GM19397 (cell line): Measurements from ENCODE around the gene DDAH1.
A peak's percentile ranks its signal among the peaks of the same experiment; 100 is the strongest.
"Not testable (repeated sequence)": the region's sequence is repeated elsewhere in the genome, so short reads cannot be mapped to it uniquely, and the experiment has no call there.

Source experiments
- ATAC-seq: cut with Tn5 transposase; IDR thresholded peaks from one replicate; pipeline ENCODE4 v1.9.1; 2021; ENCODE audit warnings: mild to moderate bottlenecking, moderate library complexity; ENCODE audit not compliant: unreplicated experiment

DDAH1 gene

DNA sequence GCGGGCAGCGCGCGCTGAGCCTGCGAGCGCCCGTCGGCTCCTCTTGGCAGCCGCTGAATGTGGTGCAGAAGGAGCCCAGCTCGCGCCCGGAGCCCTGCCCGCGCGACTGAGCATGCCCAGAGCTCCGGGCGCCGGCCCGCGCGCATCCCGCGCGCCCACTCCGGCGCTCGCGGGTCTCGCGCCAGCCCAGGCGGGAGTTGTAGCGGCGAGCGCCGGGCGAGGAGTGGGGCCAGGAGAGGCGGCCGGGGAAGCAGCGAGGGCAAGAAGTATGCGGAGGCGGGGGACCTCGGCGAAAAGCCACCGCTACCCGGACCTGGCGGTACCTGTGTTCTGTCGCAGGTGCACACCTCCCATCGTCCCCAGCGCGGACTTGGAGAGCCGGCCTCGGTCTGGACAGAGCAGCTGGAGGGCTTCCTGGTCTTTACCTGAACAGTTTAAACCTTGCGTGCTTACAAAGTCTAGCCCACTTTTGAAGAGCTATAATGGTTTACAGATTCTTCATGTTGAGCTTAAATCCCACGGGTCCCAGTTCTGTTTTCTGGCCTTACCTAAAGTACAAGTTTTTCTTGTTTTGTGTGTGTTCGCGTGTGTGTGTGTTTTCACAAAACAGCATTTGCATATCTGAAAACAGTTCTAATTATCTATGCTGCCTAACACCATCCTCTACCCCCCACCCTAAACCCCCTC, at the start of gene DDAH1:
DDAH1 (minus strand) TSS at position 61 of the 687 bp plus-strand sequence. CDS start 114 bp downstream, outside the sequence.
- peak; percentile 43 for ATAC-seq

DNA sequence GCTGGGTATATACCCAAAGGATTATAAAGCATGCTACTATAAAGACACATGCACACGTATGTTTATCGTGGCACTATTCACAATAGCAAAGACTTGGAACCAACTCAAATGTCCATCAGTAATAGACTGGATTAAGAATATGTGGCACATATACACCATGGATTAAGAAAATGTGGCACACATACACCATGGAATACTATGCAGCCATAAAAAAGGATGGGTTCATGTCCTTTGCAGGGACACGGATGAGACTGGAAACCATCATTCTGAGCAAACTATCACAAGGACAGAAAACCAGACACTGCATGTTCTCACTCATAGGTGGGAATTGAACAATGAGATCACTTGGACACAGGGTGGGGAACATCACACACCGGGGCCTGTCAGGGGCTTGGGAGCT, 49.0 kb upstream of the DDAH1 start:
- ATAC-seq, result not testable (repeated sequence)

DNA sequence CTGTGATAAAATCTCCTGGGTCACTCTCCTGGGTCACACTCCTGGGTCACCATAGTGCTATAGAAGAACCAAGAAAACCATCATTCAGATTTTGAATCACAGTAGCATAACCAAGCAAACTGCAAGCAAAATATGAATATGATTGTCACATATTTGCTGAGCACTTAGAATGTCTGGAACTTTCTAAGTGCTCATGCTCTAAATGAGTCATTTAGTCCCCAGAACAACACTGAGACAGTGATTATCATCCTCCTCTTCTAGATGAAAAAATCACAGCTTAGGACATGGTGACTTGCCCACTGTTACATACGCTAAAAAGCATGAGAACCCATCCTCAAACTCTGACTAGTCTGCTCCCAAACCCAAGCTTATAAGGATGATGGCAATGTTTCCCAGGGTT, 39.5 kb upstream of the DDAH1 start:
- ATAC-seq, result no peak

DNA sequence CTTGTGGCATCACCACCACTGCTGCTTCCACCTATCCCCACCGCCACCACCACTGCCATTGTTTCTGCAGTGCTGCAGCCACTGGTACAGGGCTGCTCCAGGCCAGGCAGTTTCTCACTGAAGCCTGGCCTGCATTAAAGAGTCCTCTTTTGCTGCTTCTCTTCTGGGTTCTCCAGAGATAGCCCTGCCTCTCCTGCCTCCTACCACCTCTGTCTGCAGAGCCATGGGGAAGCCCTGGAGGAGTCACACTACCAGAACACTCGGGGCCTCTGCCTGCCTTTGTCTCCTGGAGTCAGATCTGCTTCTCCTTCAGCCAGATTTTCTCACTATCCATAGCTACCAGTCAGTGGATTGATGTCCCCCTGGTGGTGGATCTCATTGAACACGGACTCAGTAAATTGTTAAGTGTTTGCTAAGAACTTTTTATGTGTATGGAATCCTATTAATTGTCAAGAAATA, 37.7 kb upstream of the DDAH1 start:
- no peak for ATAC-seq

DNA sequence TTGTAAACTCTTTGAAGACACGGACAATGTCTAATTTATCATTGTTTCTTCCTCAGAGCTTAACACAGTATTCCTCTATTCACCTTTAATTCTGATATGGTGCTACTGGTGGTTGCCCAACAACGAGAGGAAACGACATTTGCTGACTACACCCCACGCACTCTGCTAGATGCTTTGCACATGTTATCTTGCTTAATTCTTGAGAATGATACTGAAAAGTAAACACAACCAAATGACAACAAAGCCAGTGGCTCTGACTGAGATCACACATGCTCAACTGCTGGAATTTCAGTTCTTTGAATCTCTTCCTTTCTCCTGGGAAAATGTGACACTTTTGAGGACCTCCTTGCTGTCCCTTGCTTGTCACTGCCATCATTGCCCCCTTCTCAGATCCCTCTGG, 37.2 kb upstream of the DDAH1 start:
- ATAC-seq, result no peak

DNA sequence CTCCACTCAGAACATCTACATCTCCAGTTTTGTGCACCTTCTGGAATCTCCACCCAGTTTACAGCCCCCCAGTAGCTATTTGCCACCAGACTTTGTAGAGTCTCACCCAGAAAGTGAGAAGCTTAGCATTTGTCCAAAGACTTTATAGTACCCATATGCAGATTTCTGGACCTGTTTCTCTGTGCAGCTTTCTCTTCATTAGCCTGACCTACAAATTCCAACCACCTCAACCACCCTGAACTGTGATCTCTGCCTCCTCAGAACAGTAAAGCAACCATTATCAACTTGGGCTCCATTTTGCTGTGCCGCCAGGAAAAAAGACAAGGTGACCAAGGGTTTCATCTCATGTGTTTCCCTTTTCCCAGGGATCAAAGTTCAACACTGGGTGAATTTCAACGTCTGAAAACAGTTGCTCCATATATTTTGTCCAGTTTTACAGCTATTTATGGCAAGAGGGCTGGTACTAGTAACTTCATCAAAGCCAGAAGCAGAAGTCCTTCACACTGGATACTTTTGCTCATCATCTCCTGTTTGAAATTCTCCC, 36.5 kb upstream of the DDAH1 start:
- ATAC-seq, result no peak

DNA sequence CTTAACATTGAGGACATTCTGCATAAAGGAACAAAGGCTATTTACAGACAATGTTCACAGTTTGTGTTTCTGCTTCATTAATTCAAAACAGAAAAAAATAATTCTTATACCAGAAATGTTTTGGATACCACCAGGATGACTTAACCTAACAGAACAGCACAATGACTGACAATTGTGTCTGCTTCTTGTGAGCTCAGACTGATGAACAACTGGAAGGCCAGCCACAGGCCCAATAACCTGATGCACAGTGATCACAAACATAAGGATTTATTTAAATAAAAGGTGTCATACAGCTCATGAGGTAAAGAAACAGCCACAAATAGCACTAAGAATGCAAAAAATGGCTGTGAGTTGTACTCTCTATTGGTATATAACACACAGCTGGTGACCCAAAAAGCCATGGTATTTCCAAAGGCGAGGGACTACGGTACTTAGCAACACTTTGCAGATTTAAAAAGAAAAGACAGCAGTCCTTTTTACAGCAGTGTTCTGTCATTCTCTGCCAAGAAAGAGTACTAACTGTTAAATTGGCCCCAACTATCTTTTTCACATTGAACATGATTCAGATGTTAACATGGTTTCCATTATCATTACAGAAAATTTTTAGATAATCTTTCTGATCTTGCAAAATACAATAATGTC, 32.1 kb upstream of the DDAH1 start:
- no peak for ATAC-seq

DNA sequence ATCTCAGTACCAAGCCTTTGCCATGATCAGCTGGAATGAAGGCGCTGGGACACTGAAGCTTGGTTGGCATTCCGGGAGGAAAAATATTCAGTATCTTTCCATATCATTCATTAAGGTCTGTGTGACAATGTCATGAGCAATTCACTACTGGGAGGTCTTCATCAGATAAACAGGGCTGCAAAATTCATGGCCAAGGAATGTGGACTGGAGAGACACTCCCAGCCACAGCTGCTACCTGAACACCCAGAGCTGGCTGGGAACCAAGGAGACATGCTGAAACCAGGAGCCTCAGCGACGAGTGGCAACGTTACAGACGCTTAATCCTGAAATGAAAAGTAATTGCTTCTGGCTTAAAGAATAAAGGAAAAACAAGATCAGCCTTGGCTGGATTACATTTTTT, 30.6 kb upstream of the DDAH1 start:
- ATAC-seq, result no peak

DNA sequence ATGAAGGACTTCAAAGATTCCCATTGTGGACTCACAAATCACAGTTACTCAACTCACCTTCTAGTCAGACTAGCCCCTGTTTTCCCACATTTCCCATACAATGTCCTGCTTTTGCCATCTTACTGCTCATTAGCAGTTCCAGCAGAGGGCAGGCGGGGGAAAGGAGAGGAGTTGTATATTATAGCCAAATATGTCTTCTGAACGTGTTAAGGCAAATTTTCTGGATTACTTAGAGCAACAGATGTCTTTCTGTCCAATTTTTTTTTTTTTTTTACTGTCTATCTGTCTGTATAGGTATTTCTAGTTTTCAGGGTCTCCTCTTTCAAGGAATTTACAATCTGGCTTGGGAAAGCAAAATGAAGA, 29.9 kb upstream of the DDAH1 start:
- ATAC-seq, result no peak

DNA sequence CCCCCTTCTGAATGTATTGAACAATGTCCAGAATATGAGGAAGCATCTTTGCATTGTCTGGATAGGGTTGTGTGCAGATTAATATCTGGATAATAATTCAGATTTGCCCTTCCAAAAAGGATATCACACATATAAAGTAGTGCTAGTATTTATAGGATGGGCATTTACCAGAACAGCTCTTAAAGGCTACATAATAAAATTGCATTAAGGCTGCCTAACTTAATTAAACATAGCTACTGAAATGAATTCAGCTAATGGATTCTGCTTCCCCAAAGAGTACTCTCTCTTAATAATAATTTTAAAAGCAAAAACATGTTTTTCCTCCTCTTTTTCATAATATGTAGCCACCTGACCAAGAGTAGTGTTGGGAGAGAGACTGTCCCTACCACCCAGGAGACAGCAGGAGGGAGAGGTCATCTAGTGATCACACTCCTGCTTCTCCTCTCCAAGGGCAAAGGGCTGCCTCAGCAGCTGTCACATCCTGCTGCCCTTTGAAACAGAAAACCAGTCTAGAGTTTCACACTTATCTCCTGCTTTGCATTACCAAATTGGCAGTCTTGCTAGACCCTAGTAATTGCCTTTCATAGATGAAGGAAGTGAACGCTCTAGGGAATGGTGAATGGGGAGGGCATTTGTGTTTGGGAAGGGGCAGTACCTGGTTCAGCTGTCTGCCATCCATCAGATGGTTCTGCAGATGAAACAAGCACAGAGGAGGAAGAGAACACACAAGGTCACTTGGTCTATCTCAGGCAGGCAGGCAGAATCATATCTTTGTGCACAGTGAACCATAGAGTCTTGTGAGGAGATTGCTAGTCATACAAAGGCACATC, 29.3 kb upstream of the DDAH1 start:
- peak; percentile 65 for ATAC-seq

DNA sequence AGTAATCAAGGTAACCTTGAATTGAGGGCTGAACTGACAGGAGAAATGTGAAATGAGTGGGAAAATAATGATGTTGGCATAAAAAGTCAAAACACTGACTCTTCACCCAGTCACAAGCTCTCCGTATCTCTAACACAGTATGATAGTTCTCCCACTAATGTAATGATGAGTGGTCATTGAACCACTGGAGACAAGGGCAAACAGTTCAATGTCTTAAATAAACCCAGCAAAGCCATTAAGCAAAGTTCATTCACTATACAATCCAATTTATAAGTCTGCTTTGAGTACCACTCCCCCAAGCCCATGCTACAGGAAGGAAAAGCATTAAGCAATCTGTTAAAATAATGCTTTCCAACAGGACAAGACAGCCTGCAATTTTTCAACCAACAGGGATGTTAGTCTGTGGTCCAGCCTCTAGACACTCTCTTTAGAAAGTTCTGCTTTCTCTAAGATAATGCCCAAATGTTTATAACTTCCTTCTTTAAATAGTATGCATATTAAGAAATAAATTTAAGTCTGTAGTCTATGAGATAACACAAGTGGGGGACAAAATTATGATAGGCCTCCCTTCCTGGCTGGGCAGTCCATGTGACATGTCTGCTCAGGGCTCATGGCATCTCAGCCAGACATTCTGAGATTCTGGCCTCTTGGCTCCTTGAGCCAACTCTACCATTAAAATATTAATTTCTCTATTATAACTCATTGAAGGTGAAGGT, 25.5 kb upstream of the DDAH1 start:
- no peak for ATAC-seq

DNA sequence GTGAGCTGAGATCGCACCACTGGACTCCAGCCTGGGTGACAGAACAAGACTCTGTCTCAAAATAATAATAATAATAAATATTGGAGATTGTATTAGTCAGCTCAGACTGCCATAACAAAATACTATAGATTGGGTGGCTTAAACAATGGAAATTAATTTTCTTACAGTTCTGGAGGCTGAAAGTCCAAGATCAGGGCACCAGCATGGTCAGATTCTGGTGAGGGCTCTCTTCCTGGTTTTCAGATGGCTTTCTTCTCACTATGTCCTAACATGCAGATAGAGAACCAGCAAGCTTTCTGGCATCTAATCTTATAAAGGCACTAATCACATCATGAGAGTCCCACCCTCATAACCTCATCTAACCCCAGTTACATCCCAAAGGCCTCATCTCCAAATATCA, 23.2 kb upstream of the DDAH1 start:
- ATAC-seq, result no peak

DNA sequence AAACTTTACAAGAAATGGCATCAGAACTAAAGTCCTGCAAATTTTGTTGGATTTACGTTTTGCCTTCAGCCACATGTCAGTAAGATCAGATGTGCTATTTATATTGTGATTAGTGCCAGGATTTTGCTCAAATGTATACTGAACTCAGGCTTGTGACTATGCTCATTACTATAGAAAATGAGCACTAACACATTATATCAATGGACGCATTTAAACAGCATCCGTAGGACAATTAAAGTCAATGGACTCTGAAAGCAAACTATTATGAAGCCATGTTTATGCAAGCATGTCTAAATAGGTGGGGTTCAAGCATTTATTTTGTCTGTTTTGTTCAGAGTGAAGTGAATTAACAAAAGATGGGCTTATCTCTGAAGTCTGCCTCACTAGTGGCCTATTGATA, 20.6 kb upstream of the DDAH1 start:
- ATAC-seq, result no peak

DNA sequence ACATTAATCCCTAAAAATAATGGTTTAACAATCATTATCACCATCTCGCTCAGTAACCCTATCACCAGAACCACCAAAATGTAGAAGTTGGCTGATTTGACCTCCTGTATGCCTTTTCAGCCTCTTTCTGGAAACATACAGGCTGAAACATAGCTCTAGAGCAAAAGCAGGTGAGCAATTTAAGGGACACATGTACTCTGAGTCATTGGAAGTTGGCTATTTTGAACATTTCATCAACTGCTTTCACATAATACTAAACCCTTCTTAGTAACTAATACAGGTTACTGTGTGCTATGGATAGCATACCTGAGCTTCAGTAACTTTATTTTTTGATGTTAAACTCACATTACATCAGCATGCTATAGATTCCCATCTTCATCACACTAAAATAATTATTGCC, 19.8 kb upstream of the DDAH1 start:
- no peak for ATAC-seq

DNA sequence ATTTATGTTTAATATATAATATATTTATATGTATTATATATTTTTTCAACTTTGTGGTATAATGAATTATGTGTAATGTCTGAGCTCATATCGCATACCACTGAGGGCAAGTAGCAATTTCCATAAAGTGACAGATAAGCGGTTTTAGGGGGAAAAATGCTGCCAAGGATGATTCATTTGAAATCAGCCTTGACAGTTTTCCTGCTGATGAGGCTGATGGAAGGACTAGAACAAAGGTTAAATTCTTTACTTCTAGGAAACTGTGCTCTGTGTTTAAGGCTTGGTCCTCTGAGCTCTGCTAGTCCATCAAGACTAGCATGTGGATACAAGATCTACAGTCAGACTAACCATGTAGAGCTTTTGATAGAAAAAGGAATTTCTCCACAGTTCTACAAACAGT, 19.3 kb upstream of the DDAH1 start:
- ATAC-seq, result no peak

DNA sequence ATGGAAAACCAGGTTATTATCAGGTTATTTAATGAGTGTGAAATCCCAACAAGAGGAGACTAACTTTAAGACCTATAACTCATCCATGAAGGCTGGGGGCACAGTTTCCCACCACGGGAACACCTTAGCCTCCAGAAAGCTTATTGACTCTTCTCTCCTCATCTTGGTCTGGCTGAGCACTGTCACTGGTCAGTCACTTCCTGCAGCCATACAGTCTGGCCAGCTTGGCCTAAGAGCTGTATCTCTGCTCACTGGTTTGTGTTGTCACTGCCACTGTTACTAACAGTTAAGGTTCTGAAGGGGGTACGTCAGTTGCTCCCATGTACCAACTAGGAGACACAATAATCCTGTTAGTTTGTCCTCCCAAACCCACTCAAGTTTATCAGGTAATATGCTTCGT, 16.7 kb upstream of the DDAH1 start:
- no peak for ATAC-seq

DNA sequence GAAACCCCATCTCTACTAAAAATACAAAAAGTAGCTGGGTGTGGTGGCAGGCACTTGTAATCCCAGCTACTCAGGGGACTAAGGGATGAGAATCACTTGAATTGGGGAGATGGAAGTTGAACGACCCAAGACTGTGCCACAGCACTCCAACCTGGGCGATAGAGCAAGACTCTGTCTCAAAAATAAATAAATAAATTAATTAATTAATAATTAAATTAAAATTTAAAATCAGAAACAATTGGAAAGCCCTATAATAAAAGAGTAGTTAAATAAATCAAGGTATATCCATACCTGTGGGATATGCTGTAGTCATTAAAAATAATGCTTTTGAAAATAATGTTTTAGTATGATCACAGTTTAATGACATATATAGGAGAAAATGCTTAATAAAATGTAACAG, 15.6 kb upstream of the DDAH1 start:
- no peak for ATAC-seq

DNA sequence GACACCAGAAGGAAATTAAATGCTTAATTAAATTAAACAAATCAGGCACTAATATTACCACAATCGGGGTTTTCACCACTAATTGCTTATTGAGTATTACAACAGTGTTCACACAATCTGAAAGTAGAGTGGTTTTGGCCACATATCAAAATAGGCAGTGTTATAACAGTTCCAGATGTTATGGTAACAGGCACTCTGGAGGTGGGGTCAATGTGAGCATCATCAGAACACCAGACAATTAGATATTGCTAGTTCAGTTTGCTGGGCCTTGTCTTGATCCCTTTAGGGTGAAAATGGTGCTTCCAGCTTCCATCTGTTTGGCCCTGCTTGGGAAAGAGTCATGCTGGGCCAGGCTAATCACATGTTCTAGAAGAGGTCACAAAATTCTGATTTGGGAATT, 14.5 kb upstream of the DDAH1 start:
- no peak for ATAC-seq

DNA sequence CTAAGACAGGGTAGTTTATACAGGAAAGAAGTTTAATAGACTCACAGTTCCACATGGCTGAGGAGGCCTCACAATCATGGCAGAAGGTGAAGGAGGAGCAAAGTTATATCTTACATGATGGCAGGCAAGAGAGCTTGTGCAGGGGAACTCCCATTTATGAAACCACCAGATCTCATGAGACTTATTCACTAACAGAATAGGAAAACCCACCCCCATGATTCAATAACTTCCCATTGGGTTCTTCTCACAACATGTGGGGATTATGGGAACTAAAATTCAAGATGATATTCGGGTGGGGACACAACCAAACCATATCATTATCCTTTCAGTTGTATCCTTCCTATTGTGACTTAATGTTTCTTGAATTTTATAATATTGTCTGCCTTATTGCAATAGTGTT, 13.4 kb upstream of the DDAH1 start:
- ATAC-seq, result no peak

DNA sequence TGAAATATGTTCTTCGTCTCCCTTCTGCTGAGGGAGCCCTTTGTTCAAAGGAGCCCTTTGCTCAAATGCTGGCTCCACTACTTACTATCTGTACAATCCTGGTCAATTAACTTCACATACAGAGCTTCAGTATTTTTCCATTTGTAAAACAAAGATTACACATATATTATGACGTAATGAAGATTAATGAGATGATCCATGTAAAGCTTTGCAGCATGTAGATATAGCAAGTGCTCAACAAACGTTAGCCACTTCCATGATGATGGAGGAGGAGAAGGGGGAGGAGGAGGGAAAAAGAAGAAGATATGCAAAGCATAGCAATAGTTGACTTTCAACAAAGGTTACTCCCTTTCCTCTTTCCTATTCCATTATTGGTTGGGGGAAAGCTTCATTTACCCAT, 10.1 kb upstream of the DDAH1 start:
- ATAC-seq, result no peak

DNA sequence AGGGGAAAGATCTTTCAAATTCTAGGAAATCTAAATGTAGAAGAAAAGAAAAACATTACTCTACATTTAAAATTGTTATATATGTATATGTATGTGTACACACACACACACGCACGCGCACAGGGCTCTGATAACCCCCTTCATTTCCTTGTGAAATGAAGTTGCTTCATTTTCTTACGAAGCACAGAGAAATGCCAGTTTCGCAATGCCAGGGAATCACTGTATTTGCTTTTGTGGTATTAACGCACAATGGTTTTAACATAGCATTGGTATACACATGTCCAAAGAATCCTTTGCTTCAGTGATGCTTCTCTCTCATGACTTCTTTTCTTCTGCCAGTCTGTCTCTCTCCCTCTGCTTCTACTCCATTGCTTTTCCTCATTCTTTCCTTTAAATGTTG, 8.4 kb upstream of the DDAH1 start:
- ATAC-seq, result no peak
